Neural cell (in vitro differentiated cells): ENCODE measurements around the gene PROSER2.

Source experiments
- CTCF ChIP-seq: fragments of 450-650 bp; IDR thresholded peaks from 2 replicates; pipeline ENCODE4 v1.5.1; 2014; ENCODE audit warnings: antibody characterized with exemption, mild to moderate bottlenecking, moderate library complexity; ENCODE audit not compliant: poor library complexity, severe bottlenecking
- EZH2 ChIP-seq: fragments of 200-600, 300-800 bp; shearing (Covaris generic), sonication (generic); IDR thresholded peaks from 2 replicates; pipeline ENCODE4 v1.6.1; 2014; ENCODE audit warnings: antibody characterized with exemption, low read length, borderline replicate concordance, mild to moderate bottlenecking; ENCODE audit not compliant: insufficient read depth, poor library complexity, severe bottlenecking
- POLR2AphosphoS5 ChIP-seq: IDR thresholded peaks from 2 replicates; pipeline ENCODE4 v1.6.1; 2012

GRCh38 chr10:11787374-11787773 is 35.8 kb upstream of the PROSER2 start:
- no peak for TF ChIP-seq POLR2AphosphoS5
- TF ChIP-seq CTCF, result no peak
- TF ChIP-seq EZH2, result no peak
